Activated CD4-positive, alpha-beta T cell treated with anti-CD3 and anti-CD28 coated beads, Interleukin-2, amount 10 ng/mL, durations not matched to agents 7 days and 5 days (primary cell): ENCODE data around the gene TCEAL8. TPM values are rescaled to one million over a fixed set of nuclear protein-coding genes. Genes with fewer than 3 reads are reported as not detected.

Experiments
- CTCF ChIA-PET: fragments of 350-600 bp; sonication (Branson Sonifier 250); formaldehyde crosslinking; loops from one replicate; lab custom pipeline; 2021; ENCODE audit warnings: antibody characterized with exemption; lab: Charles Lee
- POLR2A ChIA-PET: fragments of 350-600 bp; sonication (Branson Sonifier 250); formaldehyde crosslinking; loops from one replicate; lab custom pipeline; 2021; ENCODE audit warnings: antibody characterized with exemption; lab: Charles Lee
- DNase-seq: peaks from one replicate; pipeline ENCODE4 v3.0.0-alpha.2; 2020
- H3K27ac Mint-ChIP-seq: one replicate; pipeline ENCODE4 v1.8.0; 2021; ENCODE audit warnings: mild to moderate bottlenecking, moderate library complexity, mixed read lengths
- H3K27me3 Mint-ChIP-seq: one replicate; pipeline ENCODE4 v1.8.0; 2021; ENCODE audit warnings: mixed read lengths
- H3K36me3 Mint-ChIP-seq: one replicate; pipeline ENCODE4 v1.8.0; 2021; ENCODE audit warnings: low read depth, mixed read lengths
- H3K4me1 Mint-ChIP-seq: one replicate; pipeline ENCODE4 v1.8.0; 2021; ENCODE audit warnings: mixed read lengths
- H3K4me3 Mint-ChIP-seq: one replicate; pipeline ENCODE4 v1.8.0; 2021; ENCODE audit warnings: mild to moderate bottlenecking, moderate library complexity, mixed read lengths
- H3K9me3 Mint-ChIP-seq: one replicate; pipeline ENCODE4 v1.8.0; 2021; ENCODE audit warnings: mixed read lengths
- total RNA-seq, 2 experiments: library from RNA; stranded (reverse); gene quantifications; one replicate each; pipeline ENCODE4 v1.2.3, GENCODE V29; 2021

The TCEAL8 gene
- total RNA-seq, 2 experiments from 2014 or later: 35.2 to 48.1 TPM

DNA sequence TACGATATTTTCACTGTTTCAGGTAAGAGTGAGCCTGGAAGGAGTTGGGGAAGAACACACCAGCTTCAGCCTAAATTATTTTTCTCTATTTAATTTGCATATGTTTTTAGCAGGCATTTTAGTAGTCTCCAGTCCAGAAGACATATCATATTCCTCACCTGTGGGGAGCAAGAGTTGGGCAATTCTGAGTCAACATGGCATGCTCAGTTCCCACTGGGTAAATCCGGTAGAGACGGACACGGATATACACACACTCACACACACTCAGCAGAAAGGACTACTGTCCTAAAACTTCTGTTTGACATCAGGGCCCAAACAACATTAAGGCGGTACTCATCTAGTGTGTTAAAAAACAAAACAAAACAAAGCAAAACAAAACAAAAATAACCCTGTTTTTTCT, 44.9 kb downstream of the TCEAL8 start:
- peaks cover 6% of the 10 kb centered on the region for H3K4me1 Mint-ChIP-seq
- no peak overlapping the region for H3K27ac Mint-ChIP-seq
- H3K27me3 Mint-ChIP-seq: peaks cover 7% of the 10 kb centered on the region
- H3K4me3 Mint-ChIP-seq: no peak overlapping the region
- no peak for DNase-seq
- POLR2A ChIA-PET: no interaction called here
- H3K36me3 Mint-ChIP-seq: no peaks in the 10 kb centered on the region
- CTCF ChIA-PET: interaction anchor here (1.4 kb wide), 1 partner anchor 255 kb away, joined by 4 read pairs; no protein-coding TSS in a partner anchor
- no peaks in the 10 kb centered on the region for H3K9me3 Mint-ChIP-seq

Other genes starting within 250 kb of the TCEAL8 start
- gene BEX1, start 191.0 kb downstream of the TCEAL8 start, total RNA-seq: not detected
- not detected for gene NXF3, start 162.0 kb downstream of the TCEAL8 start, total RNA-seq
- gene BEX4, start 40.0 kb downstream of the TCEAL8 start, total RNA-seq: 10 to 100 TPM in 1 of 2 experiments, 1 to 10 TPM in 1; 9.9 to 11.2 TPM
- not detected for gene TCEAL5, start 21.6 kb upstream of the TCEAL8 start, total RNA-seq
- gene BEX2, start 55.8 kb upstream of the TCEAL8 start, total RNA-seq: 1 to 10 TPM; 5.0 to 5.3 TPM
- gene TCEAL7, start 75.1 kb upstream of the TCEAL8 start, total RNA-seq: not detected
- not detected for gene TCEAL9, start 101.4 kb upstream of the TCEAL8 start, total RNA-seq
- 1 to 10 TPM; 5.4 to 6.3 TPM for gene BEX3, start 121.4 kb upstream of the TCEAL8 start, total RNA-seq